Measurements from ENCODE around the gene NLRP1.

GRCh38 chr17:5562661-5563360 is 21.5 kb downstream of the NLRP1 start:
- TF ChIP-seq CTCF (IDR thresholded peaks at IDR 0.05; ENCODE audit: poor library complexity, severe bottlenecking) (no peak), EZH2 (IDR thresholded peaks at IDR 0.05; ENCODE audit: borderline replicate concordance, insufficient read depth, low read length, poor library complexity, severe bottlenecking) (no peak), RAD21 (conservative IDR thresholded peaks at IDR 0.05) (no peak), EP300 (conservative IDR thresholded peaks at IDR 0.05; ENCODE audit: poor library complexity, severe bottlenecking) (no peak), MXI1 (conservative IDR thresholded peaks at IDR 0.05; ENCODE audit: poor library complexity, severe bottlenecking) (no peak)
